Stimulated activated CD8-positive, alpha-beta memory T cell treated with anti-CD3 and anti-CD28 coated beads, Interleukin-7, amount 100 ng/mL, for 24 hours (primary cell): ENCODE data around the gene CHMP4A.

Source experiments
- DNase-seq: peaks from one replicate; pipeline ENCODE4 v3.0.0-alpha.2; 2020; ENCODE audit warnings: low read depth

Gene CHMP4A

GRCh38 chr14:24195186-24196070 is 17.9 kb downstream of the CHMP4A start, which contains the start of gene TM9SF1:
TSS of gene TM9SF1 (minus strand) at chr14:24195441. CDS start at chr14:24195019, 422 bp downstream.
- DNase-seq = peak; percentile 69

GRCh38 chr14:24194873-24195185 is 18.5 kb downstream of the CHMP4A start:
- DNase-seq = no peak

GRCh38 chr14:24194186-24194872 is 19.0 kb downstream of the CHMP4A start:
- no peak for DNase-seq

GRCh38 chr14:24192933-24193332 is 20.4 kb downstream of the CHMP4A start:
- DNase-seq = no peak

GRCh38 chr14:24190416-24190815 is 22.9 kb downstream of the CHMP4A start:
- no peak for DNase-seq

GRCh38 chr14:24189460-24189859 is 23.8 kb downstream of the CHMP4A start:
- DNase-seq = no peak

GRCh38 chr14:24189059-24189375 is 24.3 kb downstream of the CHMP4A start:
- no peak for DNase-seq

- DNase-seq = peak; percentile 90
These were observed 24.8 kb downstream of the CHMP4A start, which contains the start of gene IPO4 for GRCh38 chr14:24188251-24189058. TSS of gene IPO4 (minus strand) at chr14:24188816. CDS start at chr14:24188787, 29 bp downstream.

GRCh38 chr14:24187539-24187915 is 25.8 kb downstream of the CHMP4A start:
- no peak for DNase-seq

GRCh38 chr14:24186831-24187538 is 26.3 kb downstream of the CHMP4A start:
- no peak for DNase-seq

GRCh38 chr14:24185741-24186140 is 27.5 kb downstream of the CHMP4A start:
- no peak for DNase-seq

GRCh38 chr14:24185026-24185425 is 28.3 kb downstream of the CHMP4A start:
- no peak for DNase-seq

- DNase-seq = no peak
These were observed 29.0 kb downstream of the CHMP4A start for GRCh38 chr14:24184104-24184970.

GRCh38 chr14:24183014-24183481 is 30.2 kb downstream of the CHMP4A start:
- no peak for DNase-seq

- DNase-seq = no peak
These were observed 31.0 kb downstream of the CHMP4A start for GRCh38 chr14:24182110-24182882.

- no peak for DNase-seq
These were observed 31.8 kb downstream of the CHMP4A start for GRCh38 chr14:24181371-24182077.

- no peak for DNase-seq
These were observed 33.1 kb downstream of the CHMP4A start for GRCh38 chr14:24179961-24180796.

- no peak for DNase-seq
These were observed 33.9 kb downstream of the CHMP4A start for GRCh38 chr14:24179294-24179960.
